CD14-positive monocyte (primary cell): ENCODE measurements around the gene KRTAP12-4. TPM values are rescaled to one million over a fixed set of nuclear protein-coding genes. Genes with fewer than 3 reads are reported as not detected.
"Not testable (repeated sequence)": the region's sequence is repeated elsewhere in the genome, so short reads cannot be mapped to it uniquely, and the experiment has no call there.

ENCODE experiments used
- DNase-seq, 3 donors: peaks; one replicate each; pipeline ENCODE4 v3.0.0-alpha.2; 2011 to 2022
- H2AFZ ChIP-seq: 2 replicates; pipeline ENCODE4 v1.6.0; 2012; ENCODE audit warnings: mild to moderate bottlenecking, low read depth, low read length, inconsistent platforms; ENCODE audit not compliant: insufficient read depth, poor library complexity, severe bottlenecking
- H3K27ac ChIP-seq, 2 donors: 1 replicate in 1 of 2; 2 replicates in 1 of 2; pipeline ENCODE4 v1.5.1; 2012 to 2013; ENCODE audit warnings: low read length in 2 of 2, control low read depth in 1 of 2, inconsistent platforms in 1 of 2, low read depth in 1 of 2, mild to moderate bottlenecking in 1 of 2
- H3K27me3 ChIP-seq, 2 donors: one replicate each; pipeline versions ENCODE4 v1.6.0 to v1.6.1; 2011 to 2013; ENCODE audit warnings: low read length in 2 of 2; ENCODE audit not compliant: control insufficient read depth in 2 of 2, insufficient read depth in 2 of 2
- H3K36me3 ChIP-seq, 2 donors: replicated peaks in 1 of 2; 1 replicate in 1 of 2; 2 replicates in 1 of 2; pipeline versions ENCODE4 v1.5.1 to v1.6.1; 2012 to 2013; ENCODE audit warnings: low read length in 2 of 2, control low read depth in 1 of 2, inconsistent platforms in 1 of 2, mild to moderate bottlenecking in 1 of 2; ENCODE audit not compliant: insufficient read depth in 2 of 2, control insufficient read depth in 1 of 2
- H3K4me1 ChIP-seq, 2 donors: 1 replicate in 1 of 2; 2 replicates in 1 of 2; pipeline versions ENCODE4 v1.5.1 to v1.6.1; 2012 to 2013; ENCODE audit warnings: low read length in 2 of 2, control low read depth in 1 of 2, inconsistent platforms in 1 of 2, mild to moderate bottlenecking in 1 of 2, moderate library complexity in 1 of 2; ENCODE audit not compliant: insufficient read depth in 2 of 2, control insufficient read depth in 1 of 2
- H3K4me2 ChIP-seq: replicated peaks from 2 replicates; pipeline ENCODE3; 2012; ENCODE audit warnings: low read length, moderate library complexity, mild to moderate bottlenecking; ENCODE audit not compliant: poor library complexity, severe bottlenecking; ENCODE audit errors: extremely low read depth
- H3K4me3 ChIP-seq, 3 experiments: fragments of 200-600 bp in 1 of 3; sonication (generic) in 1 of 3; replicated peaks in 1 of 3; 1 replicate in 2 of 3; 2 replicates in 1 of 3; pipeline ENCODE4 v1.5.1; 2011 to 2013; ENCODE audit warnings: low read length in 3 of 3, mild to moderate bottlenecking in 3 of 3, control low read depth in 2 of 3, low read depth in 2 of 3, inconsistent platforms in 1 of 3, moderate library complexity in 1 of 3
- H3K79me2 ChIP-seq: 2 replicates; pipeline ENCODE4 v1.6.0; 2012; ENCODE audit warnings: mild to moderate bottlenecking, control low read depth, inconsistent platforms, low read length, moderate library complexity; ENCODE audit not compliant: insufficient read depth
- H3K9ac ChIP-seq: 2 replicates; pipeline ENCODE4 v1.6.0; 2017; ENCODE audit warnings: low read length, mild to moderate bottlenecking; ENCODE audit not compliant: insufficient read depth, poor library complexity, severe bottlenecking
- H3K9me3 ChIP-seq, 2 donors: replicated peaks in 1 of 2; 1 replicate in 1 of 2; 2 replicates in 1 of 2; pipeline versions ENCODE4 v1.5.1 to v1.6.1; 2012 to 2013; ENCODE audit warnings: low read length in 2 of 2, control low read depth in 1 of 2; ENCODE audit not compliant: control insufficient read depth in 1 of 2, insufficient read depth in 1 of 2
- H4K20me1 ChIP-seq: 2 replicates; pipeline ENCODE4 v1.6.0; 2012; ENCODE audit warnings: mild to moderate bottlenecking, low read length, control low read depth, moderate library complexity; ENCODE audit not compliant: insufficient read depth
- H3K27ac Mint-ChIP-seq, 7 donors: one replicate each; pipeline ENCODE4 v1.8.0; 2020; ENCODE audit warnings: mild to moderate bottlenecking in 7 of 7, mixed read lengths in 7 of 7, moderate library complexity in 6 of 7, inconsistent platforms in 2 of 7
- H3K27me3 Mint-ChIP-seq, 3 donors: one replicate each; pipeline ENCODE4 v1.8.0; 2021 to 2022; ENCODE audit warnings: low read depth in 3 of 3, mild to moderate bottlenecking in 3 of 3, mixed read lengths in 3 of 3, moderate library complexity in 3 of 3, inconsistent platforms in 1 of 3
- H3K36me3 Mint-ChIP-seq, 2 donors: one replicate each; pipeline ENCODE4 v1.8.0; 2020; ENCODE audit warnings: mixed read lengths in 2 of 2, inconsistent platforms in 1 of 2, mild to moderate bottlenecking in 1 of 2
- H3K4me1 Mint-ChIP-seq: one replicate; pipeline ENCODE4 v1.8.0; 2020; ENCODE audit warnings: mild to moderate bottlenecking, mixed read lengths
- H3K4me3 Mint-ChIP-seq, 2 donors: one replicate each; pipeline ENCODE4 v1.8.0; 2020; ENCODE audit warnings: mild to moderate bottlenecking in 2 of 2, mixed read lengths in 2 of 2, moderate library complexity in 1 of 2
- H3K9me3 Mint-ChIP-seq, 7 donors: one replicate each; pipeline ENCODE4 v1.8.0; 2020 to 2022; ENCODE audit warnings: mixed read lengths in 7 of 7, mild to moderate bottlenecking in 6 of 7, moderate library complexity in 6 of 7, inconsistent platforms in 2 of 7
- WGBS: methylation state at CpG from one replicate; pipeline ENCODE4 v1.1.5; 2013; ENCODE audit warnings: missing lambda C conversion rate; ENCODE audit not compliant: insufficient coverage; 5-methylcytosine and 5-hydroxymethylcytosine counted together
- intact Hi-C, 2 donors: fragments of 100-400 bp; cut with micrococcal nuclease; formaldehyde crosslinking; loops; one replicate each; pipeline versions ENCODE4 v1.15.0 to v1.15.1; 2023
- polyA plus RNA-seq, 3 donors: library from polyadenylated mRNA; depleted of rRNA in 1 of 3; unstranded in 2 of 3; stranded (reverse) in 1 of 3; fragments of 300-500 nt in 2 of 3; fragments of >200 nt in 1 of 3; fragmentation: Illumina TruSeq in 2 of 3; gene quantifications; 1 replicate in 2 of 3; 2 replicates in 1 of 3; pipeline ENCODE4 v1.2.3, GENCODE V29; 2012 to 2021
- TF ChIP-seq, protein P1 (sequence below): fragments of 200-600 bp; IDR thresholded peaks from one replicate; pipeline ENCODE4 v1.8.0; 2022; ENCODE audit warnings: antibody characterized with exemption, mild to moderate bottlenecking

KRTAP12-4 gene
- polyA plus RNA-seq, 3 donors: not detected

DNA sequence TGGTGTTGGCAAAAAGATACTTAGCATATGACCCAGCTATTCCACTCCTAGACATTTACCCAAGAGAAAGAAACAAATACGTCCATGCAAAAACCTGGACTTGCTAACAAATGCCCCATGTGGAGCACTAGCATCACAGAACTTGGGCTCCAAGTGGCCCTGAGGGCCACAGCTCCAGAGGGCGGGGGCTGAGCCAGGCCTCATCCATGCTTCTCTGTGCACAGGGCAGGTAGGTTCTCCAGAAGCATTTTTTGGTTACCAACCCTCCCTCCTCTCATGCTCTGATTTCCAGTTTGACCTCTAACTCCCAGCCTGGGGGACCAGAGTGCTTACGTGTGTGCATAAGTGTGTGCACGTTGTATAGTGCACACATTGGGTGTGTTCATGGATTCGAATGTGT is 10.2 kb upstream of the KRTAP12-4 start:
- 96% methylated on average over 3 of the region's 5 CpGs for WGBS
- H3K27ac Mint-ChIP-seq: no peak overlapping the region
- TF ChIP-seq, protein P1, sequence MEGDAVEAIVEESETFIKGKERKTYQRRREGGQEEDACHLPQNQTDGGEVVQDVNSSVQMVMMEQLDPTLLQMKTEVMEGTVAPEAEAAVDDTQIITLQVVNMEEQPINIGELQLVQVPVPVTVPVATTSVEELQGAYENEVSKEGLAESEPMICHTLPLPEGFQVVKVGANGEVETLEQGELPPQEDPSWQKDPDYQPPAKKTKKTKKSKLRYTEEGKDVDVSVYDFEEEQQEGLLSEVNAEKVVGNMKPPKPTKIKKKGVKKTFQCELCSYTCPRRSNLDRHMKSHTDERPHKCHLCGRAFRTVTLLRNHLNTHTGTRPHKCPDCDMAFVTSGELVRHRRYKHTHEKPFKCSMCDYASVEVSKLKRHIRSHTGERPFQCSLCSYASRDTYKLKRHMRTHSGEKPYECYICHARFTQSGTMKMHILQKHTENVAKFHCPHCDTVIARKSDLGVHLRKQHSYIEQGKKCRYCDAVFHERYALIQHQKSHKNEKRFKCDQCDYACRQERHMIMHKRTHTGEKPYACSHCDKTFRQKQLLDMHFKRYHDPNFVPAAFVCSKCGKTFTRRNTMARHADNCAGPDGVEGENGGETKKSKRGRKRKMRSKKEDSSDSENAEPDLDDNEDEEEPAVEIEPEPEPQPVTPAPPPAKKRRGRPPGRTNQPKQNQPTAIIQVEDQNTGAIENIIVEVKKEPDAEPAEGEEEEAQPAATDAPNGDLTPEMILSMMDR: no peak
- no peak for DNase-seq
- no peak overlapping the region for H3K4me3 Mint-ChIP-seq
- Histone ChIP-seq H3K4me3 (no peak overlapping the region), H3K9me3 (peaks cover 0 to 18% of the 10 kb centered on the region in 2 donors), H2AFZ (no peak overlapping the region), H3K4me2 (no peak overlapping the region), H3K27ac (no peak overlapping the region), H4K20me1 (no peaks in the 10 kb centered on the region), H3K4me1 (no peaks in the 10 kb centered on the region), H3K27me3 (no peaks in the 10 kb centered on the region), H3K36me3 (no peaks in the 10 kb centered on the region), H3K79me2 (no peaks in the 10 kb centered on the region), H3K9ac (no peak overlapping the region)
- H3K9me3 Mint-ChIP-seq: peaks cover 8 to 29% (median 26%) of the 10 kb centered on the region in 7 donors
- H3K27me3 Mint-ChIP-seq: peaks cover 4 to 20% (median 5%) of the 10 kb centered on the region in 3 donors
- H3K36me3 Mint-ChIP-seq: no peaks in the 10 kb centered on the region
- intact Hi-C loops: no loop called here
- no peaks in the 10 kb centered on the region for H3K4me1 Mint-ChIP-seq

DNA sequence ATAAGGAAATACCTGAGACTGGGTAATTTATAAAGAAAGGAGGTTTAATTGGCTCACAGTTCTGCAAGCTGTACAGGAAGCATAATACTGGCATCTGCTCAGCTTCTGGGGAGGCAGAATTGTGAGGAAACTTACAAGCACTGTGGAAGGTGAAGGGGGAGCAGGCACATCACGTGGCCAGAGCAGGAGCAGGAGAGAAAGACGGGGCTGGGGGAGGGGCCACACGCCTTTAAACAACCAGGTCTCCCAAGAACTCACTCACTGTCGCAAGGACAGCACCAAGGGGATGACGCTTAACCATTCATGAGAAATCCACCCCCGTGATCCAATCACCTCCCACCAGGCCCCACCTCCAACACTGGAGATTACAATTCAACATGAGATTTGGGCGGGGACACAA is 7.1 kb upstream of the KRTAP12-4 start:
- H3K9me3 Mint-ChIP-seq: peaks cover 16 to 45% (median 34%) of the 10 kb centered on the region in 7 donors
- H3K27ac Mint-ChIP-seq, H2AFZ ChIP-seq, H3K36me3 ChIP-seq, H3K4me1 ChIP-seq, H3K36me3 Mint-ChIP-seq, H3K27ac ChIP-seq, H3K79me2 ChIP-seq, H3K4me1 Mint-ChIP-seq, H3K27me3 ChIP-seq, H3K9ac ChIP-seq, H3K4me2 ChIP-seq, DNase-seq, H4K20me1 ChIP-seq, intact Hi-C loops, H3K4me3 Mint-ChIP-seq, H3K4me3 ChIP-seq: not testable (repeated sequence)
- H3K9me3 ChIP-seq: peaks cover 16 to 31% of the 10 kb centered on the region in 2 donors
- 33% methylated on average over 1 of the region's 7 CpGs for WGBS
- H3K27me3 Mint-ChIP-seq: peaks cover 9 to 14% (median 10%) of the 10 kb centered on the region in 3 donors
